Left forelimb (tissue), 1 donor: ENCODE measurements around the gene CHD9.

ENCODE experiments used
- DNase-seq: peaks from one replicate; pipeline ENCODE4 v3.0.0-alpha.2; 2018; ENCODE audit warnings: low spot score

CHD9 gene

DNA sequence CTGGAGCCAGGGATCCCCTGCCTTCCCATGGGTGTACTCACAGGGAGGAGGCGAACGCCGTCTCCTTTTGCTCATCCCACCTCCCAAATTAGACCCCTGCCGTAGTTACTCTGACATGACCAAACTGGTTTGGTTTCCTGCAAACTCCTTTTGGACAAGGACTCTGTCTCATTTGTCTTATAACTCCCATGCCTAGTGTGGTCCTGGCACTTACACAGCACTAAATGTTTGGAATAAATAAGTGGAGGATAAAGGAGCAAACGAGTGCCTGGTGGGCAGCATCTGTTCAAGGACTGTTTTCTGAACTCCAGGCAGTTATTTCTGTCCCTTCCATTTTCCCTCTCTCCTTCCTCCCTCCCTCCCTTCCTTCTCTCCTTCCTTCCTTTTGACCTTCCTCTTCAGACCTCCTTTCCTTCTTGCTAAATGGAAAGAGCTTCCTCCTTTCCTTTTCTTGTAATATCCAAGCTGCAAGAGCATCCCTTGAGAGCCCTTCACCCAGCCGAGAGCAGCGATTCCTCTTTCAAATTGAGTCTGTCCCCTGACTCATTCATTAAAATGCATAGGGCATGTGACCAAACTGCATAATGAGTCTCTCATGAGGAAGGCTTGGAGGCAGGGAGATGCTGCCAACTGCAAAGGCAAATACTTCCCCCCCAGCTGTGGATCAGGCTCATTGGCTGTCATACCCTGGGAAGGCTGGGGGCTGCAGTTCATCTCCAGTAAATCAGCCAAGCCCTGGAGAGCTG lies 36.8 kb downstream of the CHD9 start:
- peak; percentile 86 for DNase-seq

DNA sequence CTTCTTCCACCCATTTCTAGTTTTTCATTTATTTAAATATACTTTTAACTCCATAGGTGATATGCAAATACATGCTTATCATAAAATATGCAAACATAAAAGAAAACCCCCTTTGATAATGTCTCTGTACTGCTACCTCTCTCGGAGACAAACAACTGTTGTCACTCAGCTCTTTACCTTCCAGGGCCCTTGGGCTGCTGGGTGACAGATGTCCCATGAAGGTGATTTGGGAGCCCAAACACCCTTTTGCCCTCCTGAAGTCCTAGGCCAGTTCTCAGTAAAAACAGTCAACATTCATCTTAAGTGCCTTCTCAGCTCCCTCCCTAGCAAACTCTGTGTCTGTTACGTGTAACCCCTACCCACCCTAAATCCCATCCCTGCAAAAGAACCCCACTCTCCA lies 37.5 kb downstream of the CHD9 start:
- no peak for DNase-seq

DNA sequence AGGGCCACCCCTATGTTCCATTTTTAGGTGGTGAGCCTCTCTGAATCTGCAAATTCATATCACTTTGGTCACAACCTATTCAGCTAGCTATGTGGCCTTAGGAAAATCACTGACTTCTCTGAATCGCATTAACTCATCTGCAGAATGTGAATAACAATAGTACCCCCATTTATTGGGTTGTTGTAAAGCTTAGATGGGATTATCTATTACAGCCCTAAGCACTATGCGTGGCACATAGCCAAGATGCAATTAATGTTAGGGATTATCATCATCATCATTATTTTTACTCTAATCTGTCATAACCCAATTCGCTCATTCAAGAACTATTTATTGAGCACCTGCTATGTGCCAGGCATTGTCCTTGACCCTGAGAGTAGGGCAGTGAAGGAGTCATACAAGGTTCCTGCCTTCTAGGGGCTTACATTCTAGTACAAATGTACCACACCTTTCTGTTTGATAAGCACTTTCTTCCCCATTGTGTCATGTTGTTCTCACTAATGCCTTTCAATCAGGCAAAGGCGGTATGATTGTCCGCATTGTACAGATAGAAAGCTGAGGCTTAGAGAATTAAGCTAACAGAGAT lies 38.5 kb downstream of the CHD9 start:
- no peak for DNase-seq

DNA sequence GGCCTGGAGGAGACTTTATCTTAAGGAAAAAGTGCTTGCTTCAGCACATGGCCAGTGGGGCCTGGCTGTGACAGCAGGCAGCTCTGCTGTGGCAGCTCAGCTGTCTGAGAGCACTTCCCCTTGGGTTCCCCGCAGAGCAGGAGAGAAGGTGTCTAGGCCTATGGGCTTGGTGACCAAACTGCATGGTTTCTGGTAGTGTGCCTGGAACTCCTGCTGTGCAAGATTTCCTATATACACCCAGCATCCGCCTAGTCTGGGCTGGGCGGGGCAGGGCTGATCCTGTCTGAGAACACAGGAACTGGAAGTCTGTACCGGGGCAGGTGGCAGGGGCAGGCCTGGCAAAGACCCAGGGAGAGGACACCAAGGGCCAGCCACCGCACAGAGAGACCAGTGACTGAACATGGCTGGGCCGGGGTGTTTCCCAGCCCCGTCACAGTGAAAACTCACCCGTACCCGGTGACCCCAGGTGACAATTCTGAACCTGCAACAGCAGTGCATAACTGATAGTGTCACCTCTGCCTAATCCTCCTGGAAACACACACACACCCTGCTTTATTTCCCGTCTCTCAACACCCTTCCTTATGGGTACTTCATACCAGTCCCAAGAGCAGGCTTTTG lies 39.3 kb downstream of the CHD9 start:
- DNase-seq: no peak

DNA sequence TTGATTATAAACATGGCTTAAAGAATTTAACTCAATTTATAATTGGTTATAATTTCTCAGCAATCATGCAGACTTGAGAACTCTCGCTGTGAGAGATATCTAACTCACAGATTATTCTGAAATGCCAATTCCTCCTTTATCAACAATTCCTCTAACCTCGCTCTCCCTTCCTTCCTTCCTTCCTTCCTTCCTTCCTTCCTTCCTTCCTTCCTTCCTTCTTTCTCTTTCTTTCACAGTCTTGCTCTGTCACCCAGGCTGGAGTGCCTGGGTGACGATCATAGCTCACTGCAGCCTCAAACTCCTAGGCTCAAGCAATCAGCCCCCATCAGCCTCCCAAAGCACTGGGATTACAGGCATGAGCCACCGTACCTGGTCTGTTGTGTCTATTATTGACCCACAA lies 42.4 kb downstream of the CHD9 start:
- no peak for DNase-seq

DNA sequence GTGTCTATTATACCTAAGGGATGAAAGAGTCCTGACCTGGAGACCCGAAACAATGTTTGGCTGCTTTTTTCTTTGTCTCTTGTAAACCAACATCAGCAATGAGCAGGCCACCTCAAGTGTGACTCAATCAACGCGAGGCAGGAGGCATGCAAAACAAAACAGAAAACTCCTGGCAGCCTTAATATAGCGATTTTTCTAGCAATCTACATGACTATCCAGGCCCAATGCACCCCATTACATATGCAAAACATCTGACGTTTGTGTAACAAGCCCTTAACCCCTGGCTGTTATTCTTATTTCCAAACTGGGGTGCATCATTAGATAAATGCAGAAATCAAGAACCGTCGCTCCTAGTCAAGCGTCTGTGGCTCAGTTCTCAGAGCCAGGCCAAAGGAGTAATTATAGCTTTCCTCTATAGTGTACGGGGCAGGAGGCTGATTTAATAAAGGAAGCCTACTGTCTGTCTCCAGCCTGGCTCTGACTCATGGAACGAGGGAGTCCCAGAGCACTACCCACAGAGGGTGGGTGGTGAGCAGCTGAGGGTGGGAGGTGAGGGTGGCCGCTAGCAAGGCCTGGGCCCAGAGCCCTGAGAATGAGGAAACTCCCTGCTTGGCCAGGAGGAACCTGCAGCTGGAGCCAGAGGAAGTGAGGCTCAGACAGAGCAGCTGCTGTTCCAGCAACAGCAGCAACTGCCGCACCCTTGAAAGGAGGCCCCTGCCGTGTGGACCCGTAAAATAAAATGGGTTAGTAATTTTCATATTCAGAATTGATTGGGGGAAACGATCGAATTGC lies 43.9 kb downstream of the CHD9 start:
- peak; percentile 90 for DNase-seq

DNA sequence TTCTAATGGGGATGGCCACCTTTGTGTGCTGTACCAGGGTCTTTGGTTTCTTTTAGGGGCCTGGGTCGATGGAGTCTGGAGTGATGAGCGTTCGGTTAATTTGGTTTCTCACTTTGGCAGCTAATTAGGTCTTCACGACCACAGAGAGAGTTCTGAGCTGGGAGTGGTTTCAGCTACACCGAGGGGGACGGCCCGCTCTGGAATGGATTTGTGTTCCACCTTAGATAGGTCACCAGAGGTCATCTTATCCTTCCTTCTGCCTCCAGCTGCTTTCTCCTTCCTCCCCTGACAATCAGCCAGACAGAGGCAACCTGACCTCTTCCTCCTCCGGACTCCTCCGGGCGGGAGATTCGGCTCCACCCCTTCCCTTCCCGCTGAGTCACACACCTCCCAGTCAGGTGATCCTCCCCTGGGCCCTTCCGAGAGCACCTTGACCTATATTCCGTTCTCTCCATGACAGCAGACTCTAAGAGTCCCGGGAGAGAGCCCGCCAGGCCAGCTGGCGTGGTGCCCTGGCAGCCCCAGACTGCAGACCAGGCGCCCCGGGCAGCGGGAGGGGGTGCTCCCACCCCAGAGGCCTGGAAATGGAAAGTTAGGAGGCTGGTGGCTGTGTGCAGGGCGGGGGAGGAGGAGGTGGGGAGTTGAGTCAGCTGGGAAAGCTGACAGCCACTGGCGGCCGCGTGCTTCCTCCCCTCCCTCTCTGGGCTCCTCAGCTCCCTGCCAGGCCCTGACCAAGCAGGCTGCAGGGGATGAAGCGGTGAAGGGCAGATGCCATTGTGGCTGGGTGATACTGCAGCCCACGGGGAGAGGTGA lies 44.7 kb downstream of the CHD9 start:
- peak; percentile 91 for DNase-seq

DNA sequence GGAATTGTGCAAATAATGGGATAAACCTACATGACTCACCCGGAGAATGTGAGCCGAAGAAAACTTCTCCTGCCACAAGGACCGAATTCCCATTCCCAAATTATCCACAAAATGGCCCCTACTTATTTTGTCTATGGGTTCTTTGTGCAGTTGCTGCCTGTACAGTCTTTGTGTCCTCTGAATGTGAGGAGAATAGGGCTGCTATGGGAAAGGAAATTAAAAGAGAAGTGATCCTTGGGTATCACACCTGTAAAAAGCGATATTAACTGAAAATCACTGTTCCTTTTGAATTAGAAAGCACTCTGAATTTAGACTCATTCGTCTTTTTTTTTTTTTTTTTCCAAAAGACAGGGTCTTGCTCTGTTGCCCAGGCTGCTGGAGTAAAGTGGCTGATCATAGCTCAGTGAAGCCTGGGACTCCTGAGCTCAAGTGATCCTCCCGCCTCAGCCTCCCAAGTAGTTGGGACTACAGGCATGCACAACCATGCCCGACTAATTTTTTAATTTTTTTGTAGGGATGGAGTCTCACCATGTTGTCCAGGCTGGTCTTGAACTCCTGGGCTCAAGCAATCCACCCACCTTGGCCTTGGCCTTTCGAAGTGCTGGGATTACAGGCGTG lies 45.4 kb downstream of the CHD9 start:
- DNase-seq: no peak

DNA sequence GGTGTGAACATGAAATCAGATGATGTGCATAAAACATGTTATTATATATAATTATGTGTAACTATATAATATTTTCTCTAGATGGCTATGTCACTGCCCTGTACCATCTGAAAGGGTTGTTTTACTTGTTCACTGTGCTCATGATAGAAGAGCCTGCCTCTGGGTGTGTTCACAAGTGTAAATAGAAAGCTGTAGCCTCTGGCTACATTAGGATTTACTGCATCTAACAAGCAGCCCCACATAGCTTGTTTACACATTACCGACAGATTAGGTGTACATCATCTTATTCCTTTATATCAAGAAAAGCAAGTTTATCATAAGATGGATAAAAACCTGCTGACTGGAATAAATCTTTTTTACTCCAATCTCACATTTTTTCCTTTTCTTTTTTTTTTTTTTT lies 46.1 kb downstream of the CHD9 start:
- DNase-seq: no peak

DNA sequence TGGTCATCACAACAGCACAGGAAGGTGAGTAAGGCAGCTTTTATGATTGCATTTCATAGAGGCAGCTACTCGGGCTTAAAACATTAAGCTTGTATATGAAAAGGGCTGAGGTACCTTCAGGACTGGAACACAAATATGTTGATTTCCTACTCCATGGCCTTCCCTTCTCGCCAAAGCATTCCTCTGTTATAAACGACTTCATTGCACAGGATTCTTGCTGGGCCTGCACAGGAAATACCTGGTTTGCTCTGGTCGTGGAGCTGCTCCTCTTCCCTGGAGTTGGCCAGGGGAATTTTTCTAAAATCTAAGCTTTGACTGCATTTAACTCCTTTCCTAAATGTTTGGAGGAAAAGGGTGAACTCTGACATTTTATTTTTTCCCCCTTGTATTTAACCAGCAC lies 49.0 kb downstream of the CHD9 start:
- no peak for DNase-seq

DNA sequence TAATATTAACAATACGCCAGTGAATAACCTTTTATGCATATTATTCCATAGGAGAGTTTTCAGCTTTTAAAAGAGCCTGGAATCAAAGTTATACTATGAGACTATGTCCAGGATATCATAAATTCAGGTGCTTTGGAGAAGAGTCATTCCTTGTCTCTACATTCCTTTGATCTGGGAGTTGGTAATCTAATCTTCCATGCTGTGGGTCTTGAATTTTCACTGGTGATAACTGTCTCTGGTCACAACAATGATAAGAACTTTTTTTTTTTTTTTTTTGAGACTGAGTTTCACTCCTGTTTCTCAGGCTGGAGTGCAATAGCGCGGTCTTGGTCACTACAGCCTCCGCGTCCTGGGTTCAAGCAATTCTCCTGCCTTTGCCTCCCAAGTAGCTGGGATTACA lies 50.8 kb downstream of the CHD9 start:
- DNase-seq: no peak

DNA sequence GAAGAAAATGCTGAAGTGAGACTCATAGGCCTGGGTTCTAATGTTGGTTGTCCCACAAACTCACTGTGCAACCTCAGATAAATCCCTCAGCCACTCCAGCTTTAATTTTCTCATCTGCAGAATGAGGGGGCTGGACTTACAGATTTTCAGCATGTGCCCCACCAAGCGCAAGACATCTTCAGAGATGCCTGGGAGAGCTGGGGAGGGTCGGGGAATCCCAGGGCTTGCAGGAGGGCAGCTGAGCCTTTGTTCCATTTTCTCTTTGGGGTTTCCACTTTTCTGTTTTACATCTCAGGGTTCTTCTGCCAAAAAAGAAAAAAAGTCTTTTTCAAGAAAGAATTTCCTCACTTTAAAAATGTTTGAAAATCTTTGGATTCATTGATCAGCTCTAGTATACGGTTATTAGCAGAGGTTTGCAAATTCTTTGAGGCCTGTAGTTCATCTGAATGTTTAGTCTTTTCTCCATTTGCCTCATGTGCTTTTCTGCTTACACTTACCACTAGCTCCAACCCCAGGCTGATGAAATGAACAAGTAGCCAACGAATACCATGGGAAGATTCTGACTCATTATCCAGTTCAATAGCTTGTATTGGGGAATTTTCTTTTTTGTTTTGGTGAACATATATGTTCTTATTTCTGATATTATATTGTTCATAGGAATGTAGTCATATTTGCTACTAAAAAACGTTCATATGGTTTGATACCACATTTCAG lies 56.4 kb downstream of the CHD9 start:
- no peak for DNase-seq

DNA sequence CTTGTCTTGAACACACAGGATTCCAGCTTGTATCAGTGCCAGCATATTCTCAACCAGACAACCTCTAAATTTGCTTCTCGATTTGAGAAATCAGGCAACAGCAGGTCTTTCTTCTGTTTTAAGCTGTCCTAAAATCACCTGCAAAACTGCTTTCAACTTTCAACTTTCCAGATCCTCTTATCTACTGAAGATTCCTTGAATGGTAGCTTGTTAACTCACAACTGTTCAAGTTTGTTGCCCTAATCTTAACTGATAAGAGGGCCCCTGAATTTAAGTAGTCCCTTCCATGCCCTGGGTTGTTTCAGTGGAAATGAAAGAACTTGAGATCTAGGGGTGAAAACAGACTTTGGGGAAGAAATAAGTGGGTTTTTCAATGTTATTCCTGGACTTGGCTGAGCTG lies 57.2 kb downstream of the CHD9 start:
- DNase-seq: no peak

DNA sequence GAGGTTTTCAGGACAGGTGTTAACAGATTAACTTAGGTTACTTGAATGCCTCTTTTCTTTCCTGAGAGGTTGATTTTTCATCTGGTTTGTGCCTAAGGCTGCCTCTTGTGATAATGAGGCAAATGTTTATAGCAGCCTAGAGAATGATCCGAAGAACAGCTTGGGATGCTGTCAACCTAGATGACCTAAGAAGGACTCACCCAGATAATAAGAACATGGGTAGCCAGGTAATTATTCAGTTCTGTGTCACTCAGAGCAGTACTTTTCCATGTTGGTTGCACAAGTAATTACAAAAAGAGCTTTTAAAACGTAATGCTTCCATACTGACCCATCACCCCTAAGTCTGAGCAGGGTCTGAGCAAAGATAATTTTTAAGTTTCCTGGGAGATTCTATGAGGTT lies 60.3 kb downstream of the CHD9 start:
- DNase-seq: no peak

DNA sequence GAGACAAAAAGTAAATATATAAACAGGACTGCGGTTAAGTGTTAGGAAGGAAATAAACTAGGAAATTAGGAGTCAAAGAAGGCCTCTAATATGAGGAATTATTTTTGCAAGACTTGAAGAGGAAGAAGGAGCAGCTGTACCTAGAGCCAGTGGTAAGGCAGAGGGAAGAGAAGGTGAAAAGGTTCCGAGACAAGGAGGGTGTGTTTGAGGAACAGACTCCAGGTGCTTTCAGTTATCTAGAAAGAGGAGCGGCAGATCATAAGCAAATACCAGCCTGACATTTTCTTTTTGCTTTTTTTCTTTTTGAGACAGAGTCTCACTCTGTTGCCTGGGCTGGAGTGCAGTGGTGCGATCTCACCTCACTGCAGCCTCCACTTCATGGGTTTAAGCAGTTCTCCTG lies 61.0 kb downstream of the CHD9 start:
- DNase-seq: no peak

DNA sequence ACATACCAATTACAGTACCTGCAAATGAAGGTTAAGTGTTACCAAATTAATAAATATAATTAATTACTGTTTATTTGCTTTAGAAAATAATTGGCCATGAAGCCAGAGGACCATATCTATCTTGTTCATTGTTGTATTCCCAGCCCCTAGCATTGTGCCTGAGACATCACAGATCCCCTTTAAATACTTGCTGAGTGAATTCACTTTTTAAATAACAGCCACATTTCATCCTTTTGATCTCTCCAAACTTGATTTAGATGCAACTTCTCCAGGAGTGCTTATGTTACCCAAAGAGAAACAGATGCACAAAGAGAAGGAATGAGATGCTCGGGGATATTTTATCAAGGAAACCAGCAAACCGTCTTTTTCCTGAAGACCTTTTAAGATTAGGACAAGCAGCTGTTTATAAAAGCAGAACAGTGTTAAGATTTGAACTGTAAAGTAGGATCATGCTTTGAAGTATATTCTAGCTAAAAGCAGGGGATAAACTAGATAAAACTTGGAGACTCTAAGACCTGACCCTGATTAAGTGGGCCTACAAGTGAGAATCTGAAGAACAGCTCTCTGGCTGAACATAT lies 66.3 kb downstream of the CHD9 start:
- no peak for DNase-seq

DNA sequence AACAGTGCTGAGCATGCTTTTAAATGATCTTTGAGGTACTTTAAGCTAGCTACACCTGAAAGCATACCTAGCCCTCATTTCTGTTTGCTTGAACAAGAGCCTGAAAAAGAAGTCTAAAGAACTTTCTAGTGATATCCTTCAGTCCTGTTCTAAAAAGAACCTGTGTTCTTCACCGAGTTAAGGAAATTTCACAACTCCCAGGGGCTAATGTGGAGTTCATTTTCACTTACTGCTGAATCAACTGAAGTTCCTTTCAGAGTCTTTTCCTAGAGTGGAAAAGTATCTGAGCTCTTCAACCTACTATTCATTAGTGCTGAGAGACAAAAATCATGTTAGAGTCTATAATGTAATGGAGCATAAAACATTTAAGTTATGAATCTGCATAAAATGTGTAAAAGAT lies 66.9 kb downstream of the CHD9 start:
- no peak for DNase-seq

DNA sequence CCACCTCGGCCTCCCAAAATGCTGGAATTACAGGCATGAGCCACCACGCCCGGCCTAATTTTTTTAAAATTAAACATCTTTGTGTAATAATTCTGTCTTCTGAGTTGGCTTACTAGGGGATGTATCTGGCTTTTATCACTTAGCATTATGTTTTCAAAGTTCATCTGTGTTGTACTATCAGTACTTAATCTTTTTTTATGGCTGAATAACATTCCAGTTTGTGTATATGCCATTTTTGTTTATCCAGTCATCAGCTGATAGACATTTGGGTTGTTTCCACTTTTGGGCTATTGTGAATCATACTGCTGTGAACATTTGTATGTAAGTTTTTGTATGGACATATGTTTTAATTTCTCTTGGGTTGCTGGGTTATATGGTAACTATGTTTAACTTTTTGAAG lies 69.0 kb downstream of the CHD9 start:
- no peak for DNase-seq

DNA sequence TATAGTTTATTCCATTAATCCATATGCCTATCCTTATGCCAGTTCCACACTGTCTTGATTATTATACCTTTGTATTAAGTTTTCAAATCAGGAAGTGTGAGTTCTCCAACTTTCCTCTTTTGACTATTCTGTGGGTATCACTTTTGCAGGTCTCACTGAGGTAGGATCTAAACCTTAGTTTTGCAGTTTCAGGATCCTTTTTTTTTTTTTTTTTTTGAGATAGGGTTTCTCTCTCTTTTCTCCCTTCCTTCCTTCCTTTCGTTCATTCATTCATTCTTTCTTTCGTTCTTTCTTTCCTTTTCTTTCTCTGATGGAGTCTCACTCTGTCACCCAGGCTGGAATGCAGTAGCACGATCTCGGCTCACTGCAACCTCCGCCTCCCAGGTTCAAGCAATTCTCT lies 71.6 kb downstream of the CHD9 start:
- DNase-seq: no peak
